Measurements from ENCODE around the gene CAMTA1.

CAMTA1 gene

DNA sequence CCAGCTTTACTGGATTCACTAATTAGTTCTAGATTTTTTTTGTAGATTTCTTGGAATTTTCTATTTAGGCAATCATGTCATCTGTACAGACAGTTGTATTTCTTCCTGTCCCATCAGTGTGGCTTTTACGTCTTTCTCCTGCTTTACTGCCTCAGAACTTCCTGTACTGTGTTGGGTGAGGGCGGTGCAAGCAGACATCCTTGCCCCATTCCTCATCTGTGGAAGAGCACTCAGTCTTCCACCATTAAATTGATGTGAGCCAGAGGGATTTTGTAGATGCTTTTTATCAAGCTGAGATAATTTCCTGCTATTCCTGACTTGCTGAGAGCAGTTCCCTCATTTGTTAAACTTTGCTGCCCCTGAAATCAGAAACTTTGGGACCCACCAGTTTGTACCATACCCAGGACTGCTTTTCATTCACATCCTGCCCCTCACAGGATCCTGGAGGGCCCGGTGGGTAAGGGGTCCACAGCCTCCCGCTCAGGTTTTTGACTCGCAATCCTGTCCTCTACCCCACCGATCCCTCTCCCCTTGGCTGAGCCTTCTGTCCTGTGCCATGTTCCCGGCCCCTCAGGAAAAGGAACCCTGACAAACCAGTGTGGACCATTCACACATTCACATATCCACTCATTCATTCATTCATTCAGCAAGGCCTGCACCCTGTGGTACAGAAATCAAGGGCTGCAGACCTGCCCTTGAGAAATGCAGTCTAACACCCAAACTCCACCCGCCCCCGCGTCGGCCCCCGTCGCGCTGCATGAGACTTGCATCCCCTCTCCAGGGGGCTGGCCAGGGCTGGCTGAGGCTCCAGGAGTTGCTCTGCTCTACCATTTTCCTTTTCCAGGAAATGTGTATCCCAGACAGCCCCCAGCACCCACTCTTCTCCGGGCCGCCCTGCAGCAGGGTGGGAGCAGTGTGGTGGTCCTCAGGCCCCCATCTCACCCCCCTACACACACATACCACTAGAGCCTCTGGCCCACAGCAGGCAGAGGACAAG is 739.4 kb downstream of the CAMTA1 start:
- FAIRE-seq, result no peak
- no peak for DNase-seq (ENCODE audit: low spot score)

DNA sequence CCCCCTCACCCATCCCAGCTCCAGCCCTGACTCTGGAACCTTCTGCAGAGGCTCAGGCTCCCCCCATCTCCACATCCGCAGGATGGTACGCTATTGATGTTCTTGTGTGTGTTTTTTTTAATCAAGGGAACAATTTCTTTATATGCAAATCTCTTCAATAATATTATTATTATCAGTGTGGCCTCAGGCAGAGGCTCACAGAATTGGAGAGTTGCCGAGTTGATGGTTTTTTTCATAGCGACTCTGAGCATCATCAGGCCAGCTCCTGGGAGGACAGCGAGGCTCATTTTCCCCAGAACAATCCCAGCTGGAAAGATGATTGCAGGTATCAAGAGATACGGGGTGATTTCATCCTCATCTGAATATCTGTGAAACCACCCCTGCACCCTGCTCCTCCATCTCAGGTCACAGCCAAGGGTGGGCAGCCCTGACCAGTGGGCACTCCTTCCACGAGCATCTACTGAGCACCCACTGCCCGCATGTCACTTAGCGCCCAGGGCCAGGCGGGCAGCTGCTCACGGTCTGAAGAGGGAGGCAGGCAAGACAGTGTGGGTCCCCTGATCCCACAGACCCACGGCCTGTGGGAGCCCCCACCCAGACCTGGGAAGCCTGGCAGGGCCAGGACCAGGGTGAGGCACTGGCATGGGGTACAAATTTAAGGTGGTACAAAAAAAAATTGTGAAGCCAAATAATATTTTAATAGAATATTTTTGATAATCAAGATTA is 740.2 kb downstream of the CAMTA1 start:
- FAIRE-seq, result no peak

DNA sequence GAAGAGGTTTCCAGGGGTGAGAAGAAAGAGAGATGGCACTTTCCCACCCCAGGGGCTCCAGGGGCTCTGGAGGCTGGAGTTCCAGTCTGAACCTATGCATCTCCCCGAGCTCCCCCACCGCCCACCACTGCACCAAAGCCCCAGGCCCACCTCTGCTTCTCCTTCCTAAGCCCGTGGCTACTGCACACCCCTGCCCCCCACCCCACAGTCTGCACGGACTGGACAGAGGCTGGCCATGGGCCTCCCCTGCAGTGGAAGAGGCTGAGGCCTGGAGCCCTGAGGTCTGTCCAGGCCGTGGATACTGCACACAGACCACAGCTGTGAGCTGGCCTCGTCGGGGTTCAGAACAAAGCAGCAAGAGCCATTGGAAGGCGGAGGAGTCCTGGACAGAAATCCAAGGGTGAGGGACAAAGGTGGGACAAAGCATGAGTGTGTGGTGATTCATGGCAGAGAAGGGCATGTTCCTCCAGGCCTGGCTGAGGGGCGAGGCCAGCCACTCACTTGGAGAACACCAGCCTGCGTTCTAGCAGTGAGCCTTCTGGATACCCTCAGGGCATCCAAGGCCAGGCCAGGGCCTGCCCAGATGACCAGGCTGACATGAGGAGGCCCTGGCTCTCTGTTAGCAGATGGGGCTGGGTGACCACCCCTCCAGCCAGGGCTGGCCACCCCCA is 741.1 kb downstream of the CAMTA1 start:
- FAIRE-seq, result no peak
- DNase-seq (ENCODE audit: low spot score), result peak; percentile 71

More for the DNA sequence above, 740.2 kb downstream of the CAMTA1 start:
- DNase-seq (ENCODE audit: low spot score), result no peak

DNA sequence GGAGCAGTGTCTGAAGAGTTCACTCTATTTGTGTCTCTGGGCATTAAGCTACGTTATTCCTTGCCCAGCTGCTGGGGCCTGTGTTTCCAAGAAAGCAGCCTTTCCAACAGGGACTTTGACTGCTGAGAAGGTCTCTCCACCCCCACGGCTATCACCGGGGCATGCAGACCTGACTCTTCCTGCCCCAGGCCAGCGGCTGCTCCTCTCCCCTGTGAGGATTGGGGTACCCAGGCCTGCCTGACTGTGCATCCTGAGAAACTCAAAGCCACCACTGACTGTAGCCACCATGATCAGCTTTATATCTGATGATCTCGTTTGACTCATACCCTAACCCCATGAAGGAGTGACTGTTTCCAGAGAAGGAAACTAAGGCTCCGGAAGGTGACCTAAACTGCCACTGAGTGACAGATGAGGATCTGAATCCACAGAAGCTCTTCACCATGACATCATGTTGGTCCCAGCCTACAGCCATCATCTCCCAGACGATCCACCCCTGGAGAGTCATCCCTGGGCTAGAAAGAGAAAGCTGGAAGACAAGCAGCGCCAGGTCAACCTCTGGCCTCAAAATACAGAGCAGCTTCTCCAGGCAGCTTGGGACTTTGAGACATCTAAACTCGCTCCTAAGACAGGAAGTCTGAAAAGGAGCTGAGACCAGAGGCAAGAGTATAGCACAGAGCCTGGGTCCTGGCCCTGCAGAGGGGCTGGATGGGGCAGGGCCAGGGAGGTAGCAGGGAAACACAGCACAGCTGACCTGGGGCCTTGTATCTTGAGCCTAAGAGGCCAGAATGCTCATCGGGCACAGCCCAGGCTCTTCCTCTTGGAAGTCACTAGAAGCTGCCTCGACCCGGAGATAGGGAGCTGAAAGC is 741.8 kb downstream of the CAMTA1 start:
- FAIRE-seq (no peak), DNase-seq (ENCODE audit: low spot score) (peak; percentile 91)

DNA sequence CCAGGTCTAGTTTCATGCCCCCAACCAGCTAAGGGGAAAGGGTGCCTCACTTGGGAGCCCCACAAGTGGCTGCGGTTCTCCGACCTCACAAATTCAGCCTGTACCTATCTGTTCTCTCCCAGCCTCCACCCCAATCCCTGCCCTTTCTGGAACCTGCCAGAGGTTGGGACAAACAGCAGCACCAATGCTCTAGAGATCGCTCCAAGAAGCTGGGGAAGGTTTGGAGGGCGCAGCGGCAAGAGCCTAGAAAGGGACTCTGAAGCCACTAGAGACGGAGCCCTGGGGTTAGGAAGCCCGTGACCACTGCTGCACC is 742.4 kb downstream of the CAMTA1 start:
- FAIRE-seq, result no peak

DNA sequence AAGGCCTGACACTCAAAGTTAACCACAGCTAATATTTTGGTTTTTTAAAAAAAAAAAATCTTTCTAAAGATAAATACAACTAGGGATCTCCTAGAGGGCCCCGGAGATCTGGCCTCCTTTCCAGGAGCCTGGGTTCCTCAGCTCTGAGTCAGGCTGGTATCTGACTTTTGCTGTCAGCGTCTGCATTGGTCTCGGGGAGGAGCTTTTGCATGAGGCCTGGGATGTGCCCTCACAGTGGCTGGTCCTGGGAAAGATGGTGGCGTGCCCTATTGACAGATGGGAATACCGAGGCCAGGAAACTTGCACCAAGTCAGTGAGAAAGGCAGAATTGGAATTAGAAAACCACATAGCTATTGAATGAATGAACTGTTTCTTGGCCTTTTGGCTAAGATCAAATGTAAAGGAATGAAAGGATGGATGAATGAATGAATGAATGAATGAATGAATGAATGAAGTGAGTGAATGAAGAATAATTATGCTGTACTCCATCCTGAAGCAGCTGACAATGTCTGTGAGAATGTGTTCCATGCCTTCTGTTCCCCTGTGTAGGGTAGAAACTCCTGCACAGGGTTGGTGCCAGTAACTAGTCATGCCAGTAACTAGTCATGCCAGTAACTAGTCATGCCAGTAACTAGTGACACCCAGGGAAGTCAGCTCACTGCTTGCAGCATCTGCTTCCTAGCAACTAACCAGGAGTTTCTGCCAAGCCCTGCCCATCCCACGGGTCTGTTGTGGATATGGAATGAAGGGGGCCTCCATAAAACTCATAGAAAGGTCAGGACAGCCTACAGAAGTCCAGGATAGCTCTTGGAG is 743.3 kb downstream of the CAMTA1 start:
- FAIRE-seq (no peak), DNase-seq (ENCODE audit: low spot score) (no peak)

More for the DNA sequence above, 742.4 kb downstream of the CAMTA1 start:
- DNase-seq (ENCODE audit: low spot score), result no peak

DNA sequence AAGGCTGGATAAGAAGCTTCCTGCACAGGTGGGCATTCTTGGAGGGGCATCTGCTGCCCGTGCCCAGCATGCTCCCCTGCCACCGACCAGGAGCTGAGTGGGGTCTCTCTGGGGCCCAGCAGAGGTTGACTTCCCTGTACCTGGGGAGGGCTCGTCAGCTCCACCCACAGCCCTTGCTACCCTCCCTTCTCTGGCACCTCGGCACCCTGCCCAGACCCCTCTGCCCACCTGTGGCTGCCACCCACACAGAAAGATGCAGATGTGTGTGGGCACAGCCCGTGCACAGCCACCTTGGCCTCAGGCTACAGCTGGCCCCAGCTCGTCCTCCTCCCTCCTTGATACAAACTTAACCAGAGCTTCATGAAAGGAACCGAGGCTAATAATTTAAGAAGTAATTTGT is 744.7 kb downstream of the CAMTA1 start:
- no peak for DNase-seq (ENCODE audit: low spot score)
- no peak for FAIRE-seq

DNA sequence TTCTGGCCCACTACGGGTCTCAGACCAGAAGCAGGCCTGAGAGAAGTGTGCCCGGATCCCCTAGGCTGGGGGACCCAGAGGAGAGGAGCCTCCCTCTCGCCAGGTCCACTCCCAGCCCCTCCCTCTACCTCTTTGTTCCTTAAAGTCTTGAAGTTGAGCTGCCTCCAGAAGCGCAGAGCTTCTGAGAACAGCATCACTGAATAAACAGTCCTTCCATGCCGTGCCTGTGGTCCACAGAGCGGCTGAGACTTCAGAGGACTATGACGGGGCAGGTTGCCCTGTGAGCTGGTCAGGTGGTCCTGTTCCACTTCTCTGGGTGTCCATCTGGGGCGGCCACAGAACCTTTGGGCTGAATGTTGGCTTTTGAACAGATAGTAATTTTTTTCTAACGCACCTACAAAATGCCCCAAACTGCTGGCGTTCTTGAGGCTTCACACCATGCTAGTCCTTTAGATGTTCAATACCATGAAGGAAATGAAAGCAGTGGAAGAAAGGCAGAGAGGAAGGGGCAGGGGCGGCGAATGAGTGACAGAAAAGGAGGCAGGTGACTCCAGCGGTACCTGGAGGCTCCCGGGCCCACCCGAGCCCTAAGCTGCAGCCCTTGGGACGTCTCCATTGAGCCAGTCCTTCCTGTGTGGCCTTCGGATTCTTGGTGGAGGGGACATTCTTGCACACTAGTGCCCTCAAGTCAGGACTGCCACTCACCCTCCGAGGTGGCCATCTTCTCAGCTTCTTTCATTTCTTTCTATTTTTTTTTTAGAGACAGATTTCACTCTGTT is 746.5 kb downstream of the CAMTA1 start:
- no peak for FAIRE-seq

DNA sequence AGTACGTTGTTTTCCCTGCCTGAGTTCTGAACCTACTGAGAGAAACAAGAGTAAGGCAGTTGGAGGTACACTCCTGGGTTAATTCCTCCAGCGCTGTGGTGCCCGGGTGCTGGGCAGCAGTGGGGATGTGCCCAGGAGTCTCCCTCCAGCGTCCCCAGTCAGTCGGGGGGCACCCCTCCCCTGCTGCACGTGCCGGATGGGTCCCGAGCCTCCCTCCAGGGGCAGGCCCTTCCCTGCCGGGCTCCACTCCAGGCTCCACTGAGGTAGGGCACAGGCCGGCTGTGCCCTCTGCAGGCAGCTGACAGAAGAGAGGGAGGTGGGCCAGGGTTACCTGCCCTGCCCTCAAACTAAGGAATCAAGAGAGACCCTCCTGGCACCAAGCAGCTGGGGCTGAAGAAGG is 747.8 kb downstream of the CAMTA1 start:
- DNase-seq (ENCODE audit: low spot score), result no peak
- FAIRE-seq, result no peak

More for the DNA sequence above, 746.5 kb downstream of the CAMTA1 start:
- no peak for DNase-seq (ENCODE audit: low spot score)

DNA sequence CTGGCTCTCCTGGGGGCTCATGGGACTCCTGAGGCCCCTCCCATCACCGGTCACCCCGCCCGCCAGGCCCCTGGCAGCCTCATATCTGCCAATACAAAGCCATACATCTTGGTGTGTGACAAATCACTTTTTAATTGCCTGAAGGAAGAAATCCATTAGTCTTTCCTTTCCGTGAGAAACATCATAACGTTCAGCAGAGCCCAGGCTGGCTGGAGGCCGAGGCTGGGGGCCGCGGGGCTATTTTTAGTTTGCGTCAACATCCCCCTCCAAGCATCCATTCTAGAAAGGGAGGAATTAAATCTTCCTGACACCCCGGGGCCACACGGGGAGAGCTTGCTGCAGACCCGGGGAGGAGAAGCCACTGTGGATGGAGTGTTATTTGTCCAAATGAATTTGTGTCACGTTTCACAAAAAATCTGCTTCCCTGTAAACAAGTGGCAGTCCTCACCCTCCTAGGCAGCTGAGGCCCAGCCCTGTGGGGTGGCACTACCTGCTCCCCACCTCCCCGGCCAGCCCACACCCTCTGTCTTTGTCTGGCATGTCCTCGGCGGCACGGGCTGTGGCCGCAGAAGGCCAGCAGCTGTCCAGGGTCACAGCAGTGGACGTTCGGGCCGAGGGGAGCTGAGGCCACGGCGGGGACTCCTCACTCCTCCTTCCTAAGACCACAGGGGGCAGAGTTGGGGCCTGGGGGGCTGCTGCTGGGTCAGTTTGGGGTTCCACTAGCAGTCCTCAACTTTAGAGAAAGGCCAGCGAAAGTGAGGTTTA is 749.0 kb downstream of the CAMTA1 start:
- no peak for FAIRE-seq

DNA sequence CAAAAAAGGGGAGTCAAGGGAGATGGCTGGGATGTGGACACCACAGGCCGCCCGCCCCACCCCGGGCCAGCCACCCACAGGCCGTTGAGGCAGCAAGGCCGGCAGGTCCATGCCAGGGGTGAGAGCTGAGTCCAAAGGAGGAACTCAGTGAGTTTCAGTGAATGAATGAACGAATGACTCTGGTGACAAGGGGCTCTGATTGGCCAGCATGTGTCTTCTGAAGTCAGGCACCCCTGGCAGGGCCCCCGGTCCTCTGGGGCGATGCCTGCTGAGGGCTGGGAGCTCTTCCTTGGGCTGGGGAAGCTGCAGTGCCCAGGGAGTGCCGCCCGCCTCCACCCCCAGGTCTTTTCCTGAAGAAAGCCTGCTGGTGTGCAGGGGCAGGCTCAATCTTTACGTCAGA is 749.8 kb downstream of the CAMTA1 start:
- DNase-seq (ENCODE audit: low spot score) (no peak), FAIRE-seq (no peak)

More for the DNA sequence above, 749.0 kb downstream of the CAMTA1 start:
- no peak for DNase-seq (ENCODE audit: low spot score)

DNA sequence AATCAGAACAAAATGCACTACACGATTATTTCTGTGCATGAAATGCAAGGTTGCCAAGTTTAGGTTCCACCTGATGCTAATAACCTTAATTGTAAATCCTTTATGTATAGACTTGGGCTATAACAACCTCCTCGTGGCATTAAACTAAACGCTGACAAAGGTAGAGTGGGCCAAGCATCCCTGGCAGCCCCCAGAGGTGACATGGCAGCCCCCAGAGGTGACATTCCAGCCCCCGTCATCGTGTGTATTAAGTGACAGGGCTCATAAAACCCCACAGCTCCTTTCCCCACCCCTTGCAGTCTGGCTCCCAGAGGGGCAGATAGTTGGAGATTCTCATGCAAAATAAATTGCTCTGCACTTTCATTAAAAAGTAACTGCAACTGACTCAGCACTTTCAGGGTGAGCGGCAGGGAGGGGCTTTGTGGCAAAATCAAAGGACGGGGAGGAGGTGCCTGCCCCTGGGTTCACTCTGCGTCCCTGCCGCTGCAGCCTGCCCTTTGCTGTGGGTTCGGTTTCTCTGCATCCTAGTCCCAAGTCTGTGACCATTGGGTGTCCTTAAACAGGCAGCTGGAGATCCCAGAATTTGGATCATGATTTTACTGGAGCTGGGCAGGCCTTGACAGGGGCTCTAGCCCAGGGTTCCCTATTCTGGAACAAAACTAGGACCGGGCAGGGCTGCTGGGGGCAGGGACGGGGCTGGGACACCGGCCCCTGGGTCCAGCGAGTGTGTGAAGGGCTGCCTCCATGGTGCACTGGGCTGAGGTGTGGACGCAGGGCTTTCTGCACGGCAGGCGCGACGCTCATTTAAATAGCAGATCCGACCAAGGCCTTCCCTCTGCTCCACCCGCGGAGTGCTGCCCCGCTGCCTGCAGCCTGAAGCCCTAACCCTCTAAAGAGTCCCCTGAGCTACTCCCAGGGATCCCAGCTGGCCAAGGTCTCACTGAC is 751.0 kb downstream of the CAMTA1 start:
- DNase-seq (ENCODE audit: low spot score) (no peak), FAIRE-seq (no peak)

DNA sequence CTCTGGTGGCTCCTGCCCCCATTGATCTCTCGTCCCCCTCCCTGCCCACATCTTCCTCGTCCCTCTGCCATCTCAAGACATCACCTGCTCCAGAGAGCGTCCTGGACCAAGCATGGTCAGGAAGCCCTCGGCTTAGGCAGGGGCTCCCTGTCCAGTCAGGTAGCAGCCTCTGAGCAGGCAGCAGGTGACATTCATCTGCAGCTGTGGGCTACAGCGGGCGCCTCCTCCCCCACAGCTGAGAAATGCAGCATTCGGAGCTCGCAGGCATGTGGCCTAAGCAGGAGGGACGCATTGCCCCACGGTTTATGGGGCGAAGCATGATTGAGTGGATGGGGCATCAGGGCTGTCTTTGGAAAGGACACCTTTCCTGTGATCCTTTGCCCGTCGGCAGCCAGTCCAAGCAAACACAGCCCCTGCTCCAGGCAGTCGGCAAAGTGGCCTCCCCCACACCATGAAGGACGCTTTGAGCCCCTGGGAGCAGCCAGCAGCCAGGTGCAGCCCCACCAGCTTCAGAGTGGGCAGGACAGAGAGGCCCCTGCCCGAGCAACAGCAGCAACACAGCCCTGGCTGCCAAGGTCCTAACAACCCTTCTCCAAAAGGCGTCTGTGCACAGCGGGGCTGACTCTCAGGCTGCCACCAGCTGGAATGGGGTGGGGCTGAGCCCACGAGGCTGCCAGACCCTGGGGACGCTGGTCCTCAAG is 751.8 kb downstream of the CAMTA1 start:
- no peak for DNase-seq (ENCODE audit: low spot score)
- FAIRE-seq, result no peak

DNA sequence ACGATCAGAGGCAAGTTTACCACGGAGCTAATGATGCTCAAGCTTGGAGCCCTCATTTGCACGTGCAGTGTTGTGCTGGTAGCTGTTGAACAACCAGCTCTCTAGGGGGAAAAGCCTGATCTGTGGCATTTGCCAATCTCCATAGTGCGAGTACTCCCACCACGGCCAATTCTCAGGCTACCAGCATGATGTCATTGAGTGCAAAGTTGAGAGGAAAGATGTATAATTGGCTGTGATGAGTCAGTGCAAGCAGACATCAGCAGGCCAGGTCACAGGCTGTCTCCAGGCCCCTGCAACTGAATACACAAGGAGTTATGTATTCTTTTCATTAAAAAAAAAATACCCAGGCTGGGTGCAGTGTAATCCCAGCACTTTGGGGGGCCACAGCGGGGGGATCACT is 752.8 kb downstream of the CAMTA1 start:
- FAIRE-seq, result no peak
- DNase-seq (ENCODE audit: low spot score), result peak; percentile 80

DNA sequence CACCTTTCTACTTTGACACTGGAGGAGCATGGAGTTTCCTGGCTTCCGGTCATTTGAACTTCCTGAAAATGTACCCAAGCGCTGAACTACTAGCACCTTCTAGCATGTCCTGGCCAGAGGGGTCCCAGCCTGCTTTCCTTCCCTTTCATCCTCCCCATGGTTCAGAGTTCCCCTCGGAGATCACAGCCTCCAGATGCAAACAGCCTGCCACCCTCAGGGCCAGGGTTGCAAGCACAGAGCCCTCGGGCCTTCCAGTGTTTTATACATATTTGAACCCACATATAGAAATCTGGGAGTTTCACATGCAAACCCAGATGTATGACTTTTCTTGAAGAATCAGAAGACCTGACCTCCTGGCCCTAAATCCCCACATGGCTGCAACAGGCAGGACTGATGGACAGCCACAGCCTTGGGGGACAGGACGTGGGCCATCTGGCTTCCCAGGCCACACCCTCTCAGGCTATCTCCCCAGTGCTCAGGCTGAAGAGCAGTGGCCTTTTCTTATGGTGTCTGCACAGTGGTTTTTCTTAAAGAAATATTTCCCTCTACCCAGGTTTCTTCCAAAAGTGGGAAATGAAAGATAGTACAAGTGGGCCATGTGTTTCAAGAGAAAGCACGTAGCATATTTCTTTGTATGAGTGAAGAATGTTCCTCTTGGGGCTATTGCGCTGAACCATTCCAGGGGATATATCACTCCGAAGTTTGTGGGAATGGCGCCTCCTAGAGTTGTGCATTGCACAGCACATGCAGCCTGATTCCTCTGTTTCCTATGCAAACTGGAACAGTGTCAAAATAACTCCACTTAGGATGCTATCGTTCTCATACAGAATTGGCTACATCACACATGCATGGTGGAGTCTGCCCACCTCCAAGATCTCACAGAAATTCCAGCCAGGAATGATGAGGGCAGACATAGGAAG is 753.9 kb downstream of the CAMTA1 start:
- no peak for FAIRE-seq
- no peak for DNase-seq (ENCODE audit: low spot score)

DNA sequence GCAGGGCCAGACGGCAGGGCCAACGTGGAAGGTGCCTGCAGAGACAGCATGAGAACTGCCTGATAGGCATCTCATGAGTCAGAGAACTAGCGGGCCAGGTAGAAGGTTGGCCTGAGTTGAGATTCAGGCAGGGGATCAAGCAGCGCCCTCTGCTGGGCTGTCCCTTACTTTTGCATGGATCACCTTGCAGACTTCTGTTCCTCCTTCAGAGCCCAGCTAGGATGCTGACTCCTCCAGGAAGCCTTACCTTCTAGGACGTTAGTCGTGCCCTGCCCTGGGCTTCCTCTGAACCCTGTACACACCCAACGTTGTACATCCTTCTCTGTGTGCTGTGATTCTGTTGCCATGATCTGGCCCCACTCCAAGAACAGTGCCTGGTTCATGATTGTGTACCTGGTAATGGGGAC is 754.5 kb downstream of the CAMTA1 start:
- DNase-seq (ENCODE audit: low spot score) (peak; percentile 82), FAIRE-seq (no peak)
